PFSK-1 (cell line): ENCODE data around the gene HEBP2.

ENCODE experiments used
- POLR2AphosphoS5 ChIP-seq: IDR thresholded peaks from 2 replicates; pipeline ENCODE4 v1.6.1; 2012; ENCODE audit warnings: low read depth, mild to moderate bottlenecking, control low read depth, low read length, moderate library complexity
- TAF1 ChIP-seq: IDR thresholded peaks from 2 replicates; pipeline ENCODE4 v1.6.1; 2012; ENCODE audit warnings: low read length, control low read depth, borderline replicate concordance; ENCODE audit not compliant: insufficient read depth
- TF ChIP-seq, protein P1 (sequence below), 2 experiments: IDR thresholded peaks; 2 replicates each; pipeline versions ENCODE4 v1.6.1 to v1.8.0; 2011 to 2012; ENCODE audit warnings: low read depth in 2 of 2, low read length in 2 of 2, control low read depth in 1 of 2, inconsistent platforms in 1 of 2, mild to moderate bottlenecking in 1 of 2, moderate library complexity in 1 of 2; ENCODE audit not compliant: insufficient read depth in 1 of 2

DNA sequence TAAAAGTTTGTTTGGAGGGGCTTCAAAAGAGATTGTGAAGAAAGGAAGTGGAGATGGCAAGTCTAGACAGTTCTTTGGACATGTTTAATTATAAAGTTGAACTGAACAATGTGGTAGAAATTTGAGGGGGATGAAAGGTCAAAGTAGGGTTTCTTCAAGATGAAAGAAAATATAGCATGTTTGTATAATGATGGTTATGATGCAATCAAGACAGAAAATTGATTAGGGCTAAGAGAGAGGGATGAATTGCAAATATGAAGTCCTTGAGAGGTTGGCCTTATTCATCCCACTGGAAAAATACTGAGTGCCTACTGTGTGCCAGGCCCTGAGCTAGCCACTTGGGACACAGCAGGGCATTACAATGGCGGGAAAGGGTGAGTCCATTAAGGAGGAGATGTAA lies 57.6 kb downstream of the HEBP2 start:
- TF ChIP-seq POLR2AphosphoS5 (0 out of 2 replicates have a peak, but pooled peaks have one; percentile 6), TAF1 (no peak)
- TF ChIP-seq, protein P1, sequence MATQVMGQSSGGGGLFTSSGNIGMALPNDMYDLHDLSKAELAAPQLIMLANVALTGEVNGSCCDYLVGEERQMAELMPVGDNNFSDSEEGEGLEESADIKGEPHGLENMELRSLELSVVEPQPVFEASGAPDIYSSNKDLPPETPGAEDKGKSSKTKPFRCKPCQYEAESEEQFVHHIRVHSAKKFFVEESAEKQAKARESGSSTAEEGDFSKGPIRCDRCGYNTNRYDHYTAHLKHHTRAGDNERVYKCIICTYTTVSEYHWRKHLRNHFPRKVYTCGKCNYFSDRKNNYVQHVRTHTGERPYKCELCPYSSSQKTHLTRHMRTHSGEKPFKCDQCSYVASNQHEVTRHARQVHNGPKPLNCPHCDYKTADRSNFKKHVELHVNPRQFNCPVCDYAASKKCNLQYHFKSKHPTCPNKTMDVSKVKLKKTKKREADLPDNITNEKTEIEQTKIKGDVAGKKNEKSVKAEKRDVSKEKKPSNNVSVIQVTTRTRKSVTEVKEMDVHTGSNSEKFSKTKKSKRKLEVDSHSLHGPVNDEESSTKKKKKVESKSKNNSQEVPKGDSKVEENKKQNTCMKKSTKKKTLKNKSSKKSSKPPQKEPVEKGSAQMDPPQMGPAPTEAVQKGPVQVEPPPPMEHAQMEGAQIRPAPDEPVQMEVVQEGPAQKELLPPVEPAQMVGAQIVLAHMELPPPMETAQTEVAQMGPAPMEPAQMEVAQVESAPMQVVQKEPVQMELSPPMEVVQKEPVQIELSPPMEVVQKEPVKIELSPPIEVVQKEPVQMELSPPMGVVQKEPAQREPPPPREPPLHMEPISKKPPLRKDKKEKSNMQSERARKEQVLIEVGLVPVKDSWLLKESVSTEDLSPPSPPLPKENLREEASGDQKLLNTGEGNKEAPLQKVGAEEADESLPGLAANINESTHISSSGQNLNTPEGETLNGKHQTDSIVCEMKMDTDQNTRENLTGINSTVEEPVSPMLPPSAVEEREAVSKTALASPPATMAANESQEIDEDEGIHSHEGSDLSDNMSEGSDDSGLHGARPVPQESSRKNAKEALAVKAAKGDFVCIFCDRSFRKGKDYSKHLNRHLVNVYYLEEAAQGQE (IDR thresholded peaks at IDR 0.05; ENCODE audit: insufficient read depth in 1 of 2, low read depth in 2 of 2, low read length in 2 of 2), result no peak
